Psoas muscle (tissue), 8 donors: ENCODE results near the gene SPTBN4. TPM values are rescaled to one million over a fixed set of nuclear protein-coding genes. Genes with fewer than 3 reads are reported as not detected.

ENCODE experiments used
- ATAC-seq, 4 donors: fragments of 200-7000 bp; cut with Tn5 transposase; one replicate each; pipeline ENCODE4 v1.9.1; 2020; ENCODE audit warnings: moderate library complexity in 3 of 4, mild to moderate bottlenecking in 2 of 4
- DNase-seq, 2 donors: peaks; one replicate each; pipeline ENCODE4 v3.0.0-alpha.2; 2020
- H3K27ac ChIP-seq: fragments of 200-600 bp; one replicate; pipeline ENCODE4 v1.8.0; 2022
- H3K27me3 ChIP-seq, 3 donors: fragments of 200-600 bp in 1 of 3; one replicate each; pipeline versions ENCODE4 v1.6.1 to v1.8.0; 2013 to 2022; ENCODE audit warnings: low read length in 2 of 3, mild to moderate bottlenecking in 2 of 3, moderate library complexity in 1 of 3; ENCODE audit not compliant: insufficient read depth in 3 of 3
- H3K36me3 ChIP-seq, 2 donors: fragments of 200-600 bp in 1 of 2; one replicate each; pipeline versions ENCODE4 v1.6.1 to v1.8.0; 2013 to 2022; ENCODE audit warnings: low read depth in 1 of 2, mild to moderate bottlenecking in 1 of 2, moderate library complexity in 1 of 2; ENCODE audit not compliant: insufficient read depth in 1 of 2
- H3K4me1 ChIP-seq: fragments of 200-600 bp; one replicate; pipeline ENCODE4 v1.8.0; 2022
- H3K4me3 ChIP-seq: fragments of 200-600 bp; one replicate; pipeline ENCODE4 v1.8.0; 2022; ENCODE audit warnings: mild to moderate bottlenecking
- H3K9me3 ChIP-seq: fragments of 200-600 bp; one replicate; pipeline ENCODE4 v1.8.0; 2022
- WGBS, 3 donors: extraction: QIAGEN DNeasy Blood & Tissue Kit; methylation state at CpG; one replicate each; pipeline versions ENCODE4 v1.1.6 to v1.1.7; 2013; 5-methylcytosine and 5-hydroxymethylcytosine counted together
- intact Hi-C, 2 donors: fragments of 100-400 bp; cut with DNase I; formaldehyde crosslinking; loops; one replicate each; pipeline versions ENCODE4 v1.11.0 to v1.14.2; 2022
- polyA plus RNA-seq, 3 donors: library from polyadenylated mRNA; stranded (reverse); fragments of 200-250 nt; gene quantifications; one replicate each; pipeline ENCODE4 v1.2.3, GENCODE V29; 2013
- total RNA-seq, 4 donors: library from RNA; stranded (reverse); fragmentation: NEBNext Ultra II Directional in 2 of 4; extraction: Animal tissue kit (Norgen Biotek cat#: 25700) in 2 of 4; gene quantifications; one replicate each; pipeline versions ENCODE4 v1.2.1 to v1.2.4, GENCODE V29; 2021 to 2023
- TF ChIP-seq, protein P1 (sequence below): fragments of 200-600 bp; IDR thresholded peaks from one replicate; pipeline ENCODE4 v1.8.0; 2022; ENCODE audit warnings: antibody characterized with exemption
- donor health status: healthy with polysubstance abuse.
- donor health status: DM: no; HTN: no; CAD: no; lungs with moderate emphysema.
- donor health status: Bipolar disorder and iron deficiency.
- donor health status: healthy.
- donor health status: DM: yes; HTN: yes; CAD: no.
- donor health status: DM: no; HTN: no; CAD: no.
- donor health status: DM: no; HTN: no; CAD: no.
- donor health status: DM: yes; HTN: yes; CAD: no.

Gene SPTBN4
- total and polyA plus RNA-seq, 7 donors: 0.66 to 4.7 (median 2.8) TPM

DNA sequence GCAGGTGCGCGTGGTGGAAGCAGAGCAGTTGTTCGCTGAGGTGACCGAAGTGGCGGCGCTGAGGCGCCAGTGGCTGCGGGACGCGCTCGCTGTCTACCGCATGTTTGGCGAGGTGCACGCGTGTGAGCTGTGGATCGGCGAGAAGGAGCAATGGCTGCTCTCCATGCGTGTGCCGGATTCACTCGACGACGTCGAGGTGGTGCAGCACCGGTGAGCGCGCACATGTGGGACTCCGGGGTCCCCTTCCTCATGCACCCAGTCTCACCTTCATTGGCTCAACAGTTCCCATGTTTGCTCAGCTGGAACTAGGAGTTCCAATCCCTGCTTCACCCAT, 46.5 kb downstream of the SPTBN4 start:
- H3K27ac ChIP-seq: no peak overlapping the region
- intact Hi-C loops: no loop called here
- TF ChIP-seq, protein P1, sequence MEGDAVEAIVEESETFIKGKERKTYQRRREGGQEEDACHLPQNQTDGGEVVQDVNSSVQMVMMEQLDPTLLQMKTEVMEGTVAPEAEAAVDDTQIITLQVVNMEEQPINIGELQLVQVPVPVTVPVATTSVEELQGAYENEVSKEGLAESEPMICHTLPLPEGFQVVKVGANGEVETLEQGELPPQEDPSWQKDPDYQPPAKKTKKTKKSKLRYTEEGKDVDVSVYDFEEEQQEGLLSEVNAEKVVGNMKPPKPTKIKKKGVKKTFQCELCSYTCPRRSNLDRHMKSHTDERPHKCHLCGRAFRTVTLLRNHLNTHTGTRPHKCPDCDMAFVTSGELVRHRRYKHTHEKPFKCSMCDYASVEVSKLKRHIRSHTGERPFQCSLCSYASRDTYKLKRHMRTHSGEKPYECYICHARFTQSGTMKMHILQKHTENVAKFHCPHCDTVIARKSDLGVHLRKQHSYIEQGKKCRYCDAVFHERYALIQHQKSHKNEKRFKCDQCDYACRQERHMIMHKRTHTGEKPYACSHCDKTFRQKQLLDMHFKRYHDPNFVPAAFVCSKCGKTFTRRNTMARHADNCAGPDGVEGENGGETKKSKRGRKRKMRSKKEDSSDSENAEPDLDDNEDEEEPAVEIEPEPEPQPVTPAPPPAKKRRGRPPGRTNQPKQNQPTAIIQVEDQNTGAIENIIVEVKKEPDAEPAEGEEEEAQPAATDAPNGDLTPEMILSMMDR: no peak
- no peaks in the 10 kb centered on the region for H3K9me3 ChIP-seq
- H3K4me1 ChIP-seq: no peaks in the 10 kb centered on the region
- H3K36me3 ChIP-seq: no peaks in the 10 kb centered on the region
- H3K27me3 ChIP-seq: peaks cover 0 to 29% (median 2%) of the 10 kb centered on the region in 3 donors
- DNase-seq: no peak
- ATAC-seq: no peak
- H3K4me3 ChIP-seq: peak overlapping the region; percentile 53
- WGBS, 3 donors: 51 to 57% (median 56%) methylated on average over 25 to 27 of the region's 27 CpGs

DNA sequence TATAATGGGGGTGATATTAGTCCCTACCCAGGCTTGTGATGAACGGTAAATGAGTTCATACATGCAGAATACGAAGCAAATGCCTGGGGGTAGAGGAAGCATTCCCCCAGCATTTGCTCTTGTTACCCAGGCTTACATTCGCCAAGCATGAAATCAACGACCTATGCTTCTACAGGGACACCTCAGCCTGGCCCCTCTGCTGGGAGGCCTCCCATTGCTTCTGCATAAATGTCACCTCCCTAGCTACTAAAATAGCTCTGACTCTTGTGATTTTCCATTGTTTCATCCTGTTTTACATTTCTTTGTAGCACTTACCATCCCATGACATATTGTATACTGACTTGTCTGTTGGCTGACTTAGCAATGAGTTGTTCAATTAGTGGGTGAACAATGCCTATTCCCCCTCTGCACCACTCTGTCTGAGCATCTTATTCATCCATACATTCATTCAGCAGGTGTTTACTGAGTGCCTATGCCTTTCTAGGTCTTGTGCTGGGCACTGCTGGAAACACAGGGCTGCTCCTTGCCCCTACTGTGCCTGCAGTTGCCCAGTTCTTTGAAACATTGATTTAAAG, 47.0 kb downstream of the SPTBN4 start:
- H3K36me3 ChIP-seq: no peaks in the 10 kb centered on the region
- DNase-seq: no peak
- H3K4me1 ChIP-seq: no peaks in the 10 kb centered on the region
- WGBS, 3 donors: 79 to 93% (median 90%) methylated on average over 4 of the region's 4 CpGs
- intact Hi-C loops: no loop called here
- peaks cover 0 to 25% (median 2%) of the 10 kb centered on the region in 3 donors for H3K27me3 ChIP-seq
- H3K4me3 ChIP-seq: no peak overlapping the region
- no peak for ATAC-seq
- H3K27ac ChIP-seq: no peak overlapping the region
- no peaks in the 10 kb centered on the region for H3K9me3 ChIP-seq
- TF ChIP-seq, protein P1: no peak

DNA sequence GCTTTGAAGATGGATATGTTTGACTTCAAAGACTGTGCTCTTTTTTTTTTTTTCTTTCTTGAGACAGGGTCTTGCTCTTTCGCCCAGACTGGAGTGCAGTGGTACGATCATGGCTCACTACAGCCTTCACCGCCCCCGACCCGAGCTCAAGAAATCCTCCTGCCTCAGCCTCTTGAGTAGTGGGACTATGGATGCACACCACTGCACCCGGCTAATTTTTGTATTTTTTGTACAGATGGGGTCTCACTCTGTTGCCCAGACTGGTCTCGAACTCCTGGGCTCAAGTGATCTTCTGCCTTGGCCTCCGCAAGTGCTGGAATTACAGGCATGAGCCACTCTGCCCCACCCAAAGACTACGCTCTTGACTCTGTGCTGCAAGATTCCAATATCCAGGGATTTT, 50.4 kb downstream of the SPTBN4 start:
- no peak overlapping the region for H3K4me3 ChIP-seq
- ATAC-seq (no peak), DNase-seq (no peak)
- H3K27ac ChIP-seq: no peak overlapping the region
- H3K36me3 ChIP-seq: no peaks in the 10 kb centered on the region
- TF ChIP-seq, protein P1: no peak
- intact Hi-C loops: no loop called here
- no peaks in the 10 kb centered on the region for H3K9me3 ChIP-seq
- H3K27me3 ChIP-seq: peaks cover 0 to 27% (median 2%) of the 10 kb centered on the region in 3 donors
- no peaks in the 10 kb centered on the region for H3K4me1 ChIP-seq
- WGBS, 3 donors: 87 to 89% (median 89%) methylated on average over 9 of the region's 9 CpGs

DNA sequence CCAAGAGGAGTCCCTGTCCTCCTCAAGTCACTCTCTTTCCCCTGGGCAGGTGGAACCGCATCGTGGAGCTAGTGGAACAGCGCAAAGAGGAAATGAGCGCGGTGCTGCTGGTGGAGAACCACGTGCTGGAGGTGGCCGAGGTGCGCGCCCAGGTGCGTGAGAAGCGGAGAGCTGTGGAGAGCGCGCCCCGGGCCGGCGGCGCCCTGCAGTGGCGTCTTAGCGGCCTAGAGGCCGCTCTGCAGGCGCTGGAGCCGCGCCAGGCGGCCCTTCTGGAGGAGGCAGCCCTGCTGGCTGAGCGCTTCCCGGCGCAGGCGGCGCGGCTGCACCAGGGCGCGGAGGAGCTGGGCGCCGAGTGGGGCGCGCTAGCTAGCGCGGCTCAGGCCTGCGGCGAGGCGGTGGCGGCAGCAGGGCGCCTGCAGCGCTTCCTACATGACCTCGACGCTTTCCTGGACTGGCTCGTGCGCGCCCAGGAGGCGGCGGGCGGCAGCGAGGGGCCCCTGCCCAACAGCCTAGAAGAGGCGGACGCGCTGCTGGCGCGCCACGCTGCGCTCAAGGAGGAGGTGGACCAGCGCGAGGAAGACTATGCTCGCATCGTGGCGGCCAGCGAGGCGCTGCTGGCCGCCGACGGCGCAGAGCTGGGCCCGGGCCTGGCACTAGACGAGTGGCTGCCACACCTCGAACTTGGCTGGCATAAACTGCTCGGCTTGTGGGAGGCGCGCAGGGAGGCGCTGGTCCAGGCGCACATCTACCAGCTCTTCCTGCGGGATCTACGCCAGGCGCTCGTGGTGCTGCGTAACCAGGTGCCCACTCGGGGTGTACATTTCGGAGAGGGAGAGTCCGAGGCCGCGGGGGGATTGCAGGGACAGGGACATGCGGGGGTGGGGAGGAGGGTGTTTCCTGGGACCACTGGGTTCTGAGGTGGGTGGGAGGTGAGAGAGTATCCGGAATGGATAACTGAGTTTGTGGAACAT, 52.8 kb downstream of the SPTBN4 start:
- H3K27me3 ChIP-seq: peaks cover 0 to 5% (median 0%) of the 10 kb centered on the region in 3 donors
- peak overlapping the region; percentile 25 for H3K4me3 ChIP-seq
- no peaks in the 10 kb centered on the region for H3K9me3 ChIP-seq
- no peaks in the 10 kb centered on the region for H3K4me1 ChIP-seq
- intact Hi-C loops: loop anchor here (10.0 kb wide), 2 partner anchors 205 to 385 kb away; no protein-coding TSS in a partner anchor
- WGBS, 3 donors: 20 to 23% (median 23%) methylated on average over 84 to 91 of the region's 91 CpGs
- H3K27ac ChIP-seq: no peak overlapping the region
- DNase-seq (peak in 1 of 2 donors; percentile 63), ATAC-seq (peak; percentile 54 to 86 (median 72))
- H3K36me3 ChIP-seq: no peaks in the 10 kb centered on the region
- TF ChIP-seq, protein P1: no peak
